Measurements from ENCODE around the gene GLRX5.

The GLRX5 gene

GRCh38 chr14:95527387-95528002 lies 7.4 kb upstream of the GLRX5 start:
- DNase-seq: peak; percentile 71

DNA sequence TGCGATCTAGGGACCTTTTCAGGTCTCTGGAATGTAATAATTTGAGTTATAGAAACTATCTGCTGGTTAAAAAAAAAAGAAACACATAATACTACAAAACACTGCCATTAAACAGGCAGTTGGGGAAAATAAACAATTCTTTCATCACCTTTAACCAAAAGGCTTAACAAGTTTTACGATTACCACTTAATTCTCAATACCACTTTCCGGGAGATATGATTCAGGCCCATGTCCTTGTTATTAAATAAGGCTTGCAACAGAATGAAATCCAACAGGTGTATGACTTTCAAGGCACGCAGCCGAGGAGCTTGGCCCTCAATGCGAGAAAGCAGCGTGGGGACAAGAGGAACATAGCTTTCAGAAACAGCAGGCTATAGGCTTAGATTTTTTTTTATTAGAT lies 5.6 kb upstream of the GLRX5 start:
- no peak for DNase-seq
- in situ Hi-C loops (cut with MboI; ENCODE audit: low pct_unique_long_range_greater_than_20kb, low sequenced_read_pairs): no loop called here

More at GRCh38 chr14:95527387-95528002, 7.4 kb upstream of the GLRX5 start:
- in situ Hi-C loops (cut with MboI; ENCODE audit: low pct_unique_long_range_greater_than_20kb, low sequenced_read_pairs): no loop called here

- in situ Hi-C loops (cut with MboI; ENCODE audit: low pct_unique_long_range_greater_than_20kb, low sequenced_read_pairs): no loop called here
- DNase-seq: no peak
Measured at GRCh38 chr14:95530473-95531276, 4.2 kb upstream of the GLRX5 start.

DNA sequence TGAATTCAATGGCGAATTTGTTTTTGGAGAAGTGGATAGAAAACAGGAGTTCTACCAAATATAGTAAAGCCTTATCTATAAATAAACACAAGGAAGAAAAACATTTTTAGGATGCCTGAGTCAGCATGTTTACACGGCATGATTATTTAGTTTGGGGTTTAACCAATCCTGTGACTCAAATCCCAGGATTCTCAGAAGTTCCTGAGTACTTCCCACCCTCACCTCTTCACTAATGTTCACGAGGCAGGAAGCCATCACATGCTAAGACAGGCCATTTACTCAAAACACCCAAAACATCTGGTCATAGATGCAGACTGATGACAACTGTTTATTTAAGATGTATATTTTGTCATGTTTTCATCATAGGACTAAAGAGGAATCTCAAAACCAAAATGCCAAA lies 3.4 kb upstream of the GLRX5 start:
- no peak for DNase-seq
- in situ Hi-C loops (cut with MboI; ENCODE audit: low pct_unique_long_range_greater_than_20kb, low sequenced_read_pairs): no loop called here

DNA sequence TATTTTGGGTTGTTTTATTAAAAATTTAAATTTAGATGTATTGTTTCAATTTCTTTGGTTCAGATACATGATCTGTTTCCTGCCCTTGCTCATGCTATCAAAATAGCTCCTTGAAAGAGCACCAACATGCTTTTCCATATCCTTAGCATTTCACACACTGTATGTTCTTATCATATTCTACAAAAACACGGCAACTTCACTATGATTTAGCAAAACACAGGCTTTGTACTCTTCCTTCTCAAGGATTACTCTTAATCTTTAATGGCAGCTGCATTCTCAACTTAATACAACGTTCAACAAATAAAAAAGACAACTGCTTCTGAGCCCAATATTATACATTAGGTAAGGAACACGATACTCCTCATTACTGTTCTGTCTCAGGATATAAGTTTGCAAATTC lies 2.9 kb upstream of the GLRX5 start:
- DNase-seq: no peak
- in situ Hi-C loops (cut with MboI; ENCODE audit: low pct_unique_long_range_greater_than_20kb, low sequenced_read_pairs): no loop called here

- DNase-seq: peak; percentile 63
- in situ Hi-C loops (cut with MboI; ENCODE audit: low pct_unique_long_range_greater_than_20kb, low sequenced_read_pairs): no loop called here
Measured at GRCh38 chr14:95533391-95533821, 1.4 kb upstream of the GLRX5 start.

DNA sequence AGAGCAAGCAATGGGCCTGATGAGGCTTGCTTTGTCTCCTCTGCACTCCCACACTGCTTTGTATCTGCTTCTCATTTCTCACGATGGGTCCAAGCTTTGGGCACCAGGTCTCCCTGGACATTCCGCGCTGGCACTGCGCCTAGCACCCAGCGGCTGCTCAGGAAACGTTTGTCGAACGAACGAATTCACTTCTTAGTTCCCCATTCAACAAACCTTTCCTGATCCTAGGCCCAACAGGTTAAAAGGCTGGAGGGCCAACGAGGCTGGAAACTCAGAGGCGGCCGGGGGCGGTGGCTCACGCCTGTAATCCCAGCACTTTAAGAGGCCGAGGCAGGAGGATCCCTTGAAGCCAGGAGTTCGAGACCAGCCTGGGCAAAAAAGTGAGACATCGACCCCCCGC lies 1.0 kb upstream of the GLRX5 start:
- in situ Hi-C loops (cut with MboI; ENCODE audit: low pct_unique_long_range_greater_than_20kb, low sequenced_read_pairs): no loop called here
- no peak for DNase-seq

- in situ Hi-C loops (cut with MboI; ENCODE audit: low pct_unique_long_range_greater_than_20kb, low sequenced_read_pairs): no loop called here
Measured at GRCh38 chr14:95535226-95536021, 574 bp downstream of the GLRX5 start.

GRCh38 chr14:95536036-95536593 lies 1.3 kb downstream of the GLRX5 start:
- no peak for DNase-seq
- in situ Hi-C loops (cut with MboI; ENCODE audit: low pct_unique_long_range_greater_than_20kb, low sequenced_read_pairs): no loop called here

More at GRCh38 chr14:95535226-95536021, 574 bp downstream of the GLRX5 start:
- DNase-seq: no peak

- in situ Hi-C loops (cut with MboI; ENCODE audit: low pct_unique_long_range_greater_than_20kb, low sequenced_read_pairs): no loop called here
- no peak for DNase-seq
Measured at GRCh38 chr14:95536671-95537070, 1.8 kb downstream of the GLRX5 start.

GRCh38 chr14:95537298-95538089 lies 2.6 kb downstream of the GLRX5 start:
- no peak for DNase-seq
- in situ Hi-C loops (cut with MboI; ENCODE audit: low pct_unique_long_range_greater_than_20kb, low sequenced_read_pairs): no loop called here

- in situ Hi-C loops (cut with MboI; ENCODE audit: low pct_unique_long_range_greater_than_20kb, low sequenced_read_pairs): no loop called here
- DNase-seq: no peak
Measured at GRCh38 chr14:95538801-95539509, 4.1 kb downstream of the GLRX5 start.

- in situ Hi-C loops (cut with MboI; ENCODE audit: low pct_unique_long_range_greater_than_20kb, low sequenced_read_pairs): no loop called here
Measured at GRCh38 chr14:95540236-95540855, 5.5 kb downstream of the GLRX5 start.

GRCh38 chr14:95541346-95541745 lies 6.5 kb downstream of the GLRX5 start:
- in situ Hi-C loops (cut with MboI; ENCODE audit: low pct_unique_long_range_greater_than_20kb, low sequenced_read_pairs): no loop called here
- no peak for DNase-seq

More at GRCh38 chr14:95540236-95540855, 5.5 kb downstream of the GLRX5 start:
- no peak for DNase-seq

DNA sequence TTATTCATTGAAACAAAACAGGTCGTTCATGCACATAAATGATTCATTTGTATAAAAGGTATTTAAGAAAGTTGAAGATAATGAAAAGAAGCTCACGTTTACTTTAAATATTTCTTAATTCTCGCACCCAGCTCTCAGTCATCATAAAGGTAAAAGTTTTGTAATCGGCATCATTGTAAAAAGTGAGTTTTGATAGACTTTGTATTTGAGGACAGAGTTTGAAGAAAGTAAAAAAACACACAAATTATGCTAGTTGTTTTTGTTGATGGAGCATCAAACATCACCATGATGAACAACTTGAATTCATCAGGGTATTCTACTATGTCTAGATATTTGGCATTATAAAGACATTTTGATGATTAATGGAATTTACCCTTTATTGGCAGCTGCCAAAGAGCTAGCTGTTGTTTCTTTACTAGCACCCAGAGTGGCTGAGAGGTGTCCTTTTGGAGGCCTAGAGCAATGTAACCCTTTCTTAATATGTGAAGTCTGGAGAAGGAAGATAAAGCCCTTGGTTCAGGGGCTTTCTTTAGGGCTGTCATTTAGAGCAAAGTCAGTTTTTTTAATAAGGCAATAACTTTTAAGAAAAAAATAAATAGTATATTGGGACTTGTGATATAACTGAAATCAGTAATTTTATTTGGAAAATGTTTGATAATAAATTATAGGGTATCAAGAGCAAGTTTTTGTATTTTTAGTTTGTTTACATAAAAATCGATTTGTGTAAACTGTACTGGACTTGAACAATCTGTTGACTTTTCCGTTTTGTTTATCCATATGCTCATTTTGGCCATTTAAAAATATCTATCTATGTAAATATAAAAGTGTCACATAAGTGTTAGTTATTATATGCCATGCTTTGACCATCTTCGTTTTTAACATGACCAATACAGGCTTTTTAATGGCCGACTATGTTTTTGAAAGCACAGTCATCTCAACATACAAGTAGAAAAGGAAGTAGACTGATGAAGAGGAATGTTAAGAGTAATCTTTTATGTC lies 7.4 kb downstream of the GLRX5 start:
- in situ Hi-C loops (cut with MboI; ENCODE audit: low pct_unique_long_range_greater_than_20kb, low sequenced_read_pairs): no loop called here
- DNase-seq: no peak

GRCh38 chr14:95543021-95543420 lies 8.2 kb downstream of the GLRX5 start:
- in situ Hi-C loops (cut with MboI; ENCODE audit: low pct_unique_long_range_greater_than_20kb, low sequenced_read_pairs): no loop called here
- no peak for DNase-seq

- DNase-seq: no peak
- in situ Hi-C loops (cut with MboI; ENCODE audit: low pct_unique_long_range_greater_than_20kb, low sequenced_read_pairs): no loop called here
Measured at GRCh38 chr14:95544588-95544987, 9.7 kb downstream of the GLRX5 start.
